B cell (primary cell): ENCODE measurements around the gene PLEKHA8. TPM values are rescaled to one million over a fixed set of nuclear protein-coding genes. Genes with fewer than 3 reads are reported as not detected.

ENCODE experiments used
- ATAC-seq: fragments of 200-7000 bp; cut with Tn5 transposase; one replicate; pipeline ENCODE4 v1.10.0; 2021; ENCODE audit warnings: low read depth, mild to moderate bottlenecking, moderate number of reproducible peaks, moderate library complexity
- CTCF ChIA-PET: fragments of 350-600 bp; sonication (Branson Sonifier 250); formaldehyde crosslinking; loops from one replicate; lab custom pipeline; 2021; ENCODE audit warnings: antibody characterized with exemption, inconsistent platforms; lab: Charles Lee
- POLR2A ChIA-PET: fragments of 350-600 bp; sonication (Branson Sonifier 250); formaldehyde crosslinking; loops from one replicate; lab custom pipeline; 2021; ENCODE audit warnings: antibody characterized with exemption; lab: Charles Lee
- DNase-seq: peaks from one replicate; pipeline ENCODE4 v3.0.0; 2013
- H2AFZ ChIP-seq: 2 replicates; pipeline ENCODE4 v1.6.1; 2012; ENCODE audit warnings: mild to moderate bottlenecking, low read depth, low read length; ENCODE audit not compliant: insufficient read depth, poor library complexity, severe bottlenecking
- H3K27ac ChIP-seq, 2 donors: 1 replicate in 1 of 2; 2 replicates in 1 of 2; pipeline ENCODE4 v1.5.1; 2012 to 2013; ENCODE audit warnings: low read length in 2 of 2, mild to moderate bottlenecking in 2 of 2, moderate library complexity in 1 of 2
- H3K27me3 ChIP-seq, 4 experiments: fragments of 200-600 bp in 1 of 4; sonication (generic) in 1 of 4; replicated peaks in 1 of 4; 1 replicate in 2 of 4; 2 replicates in 2 of 4; pipeline versions ENCODE4 v1.6.1 to v1.7.0; 2013 to 2016; ENCODE audit warnings: low read length in 3 of 4, mild to moderate bottlenecking in 2 of 4, mixed read lengths in 1 of 4, moderate library complexity in 1 of 4; ENCODE audit not compliant: insufficient read depth in 4 of 4, control insufficient read depth in 3 of 4; ENCODE audit errors: control extremely low read depth in 1 of 4
- H3K36me3 ChIP-seq, 2 experiments: replicated peaks in 1 of 2; 1 replicate in 1 of 2; 2 replicates in 1 of 2; pipeline versions ENCODE4 v1.6.1 to v1.7.1; 2013; ENCODE audit warnings: low read length in 1 of 2; ENCODE audit not compliant: insufficient read depth in 2 of 2, control insufficient read depth in 1 of 2; ENCODE audit errors: control extremely low read depth in 1 of 2, extremely low read depth in 1 of 2
- H3K4me1 ChIP-seq, 2 donors: fragments of 200-600 bp in 1 of 2; sonication (generic) in 1 of 2; 1 replicate in 1 of 2; 2 replicates in 1 of 2; pipeline versions ENCODE4 v1.5.1 to v1.6.1; 2013 to 2017; ENCODE audit warnings: low read length in 2 of 2; ENCODE audit not compliant: control insufficient read depth in 2 of 2, insufficient read depth in 2 of 2
- H3K4me2 ChIP-seq: replicated peaks from 2 replicates; pipeline ENCODE3; 2012; ENCODE audit warnings: mild to moderate bottlenecking, low read depth, low read length; ENCODE audit not compliant: poor library complexity, severe bottlenecking
- H3K4me3 ChIP-seq, 5 experiments: fragments of 200-600 bp in 1 of 5; sonication (generic) in 1 of 5; 1 replicate in 3 of 5; 2 replicates in 2 of 5; pipeline versions ENCODE4 v1.5.1 to v1.7.0; 2011 to 2016; ENCODE audit warnings: low read length in 4 of 5, mild to moderate bottlenecking in 4 of 5, low read depth in 2 of 5, control low read depth in 1 of 5, moderate library complexity in 1 of 5; ENCODE audit not compliant: insufficient read depth in 1 of 5; ENCODE audit errors: control extremely low read depth in 1 of 5, extremely low read depth in 1 of 5
- H3K79me2 ChIP-seq: fragments of 200-600 bp; sonication (generic); one replicate; pipeline ENCODE4 v1.6.0; 2016; ENCODE audit warnings: low read length; ENCODE audit not compliant: control insufficient read depth, insufficient read depth
- H3K9ac ChIP-seq: fragments of 200-600 bp; sonication (generic); 2 replicates; pipeline ENCODE4 v1.6.1; 2017; ENCODE audit warnings: mild to moderate bottlenecking, low read length, moderate library complexity
- H3K9me3 ChIP-seq, 3 donors: one replicate each; pipeline versions ENCODE4 v1.6.1 to v1.7.1; 2013; ENCODE audit warnings: low read length in 2 of 3; ENCODE audit not compliant: control insufficient read depth in 2 of 3, insufficient read depth in 1 of 3; ENCODE audit errors: control extremely low read depth in 1 of 3
- H4K20me1 ChIP-seq: 2 replicates; pipeline ENCODE4 v1.6.0; 2012; ENCODE audit warnings: mild to moderate bottlenecking, low read length; ENCODE audit not compliant: insufficient read depth, control insufficient read depth, poor library complexity, severe bottlenecking
- H3K27ac Mint-ChIP-seq: one replicate; pipeline ENCODE4 v1.8.0; 2021; ENCODE audit warnings: mixed read lengths
- H3K27me3 Mint-ChIP-seq: one replicate; pipeline ENCODE4 v1.8.0; 2021; ENCODE audit warnings: mixed read lengths
- H3K4me1 Mint-ChIP-seq: one replicate; pipeline ENCODE4 v1.8.0; 2021; ENCODE audit warnings: mixed read lengths
- H3K4me3 Mint-ChIP-seq: one replicate; pipeline ENCODE4 v1.8.0; 2021; ENCODE audit warnings: mixed read lengths
- H3K9me3 Mint-ChIP-seq: one replicate; pipeline ENCODE4 v1.8.0; 2022; ENCODE audit warnings: mixed read lengths; ENCODE audit not compliant: insufficient read depth
- EZH2 ChIP-seq: IDR thresholded peaks from 2 replicates; pipeline ENCODE4 v1.6.1; 2012; ENCODE audit warnings: borderline replicate concordance, low read depth, mild to moderate bottlenecking, moderate library complexity, low read length; ENCODE audit not compliant: insufficient read depth, poor library complexity, severe bottlenecking
- WGBS: methylation state at CpG from one replicate; pipeline ENCODE4 v1.1.5; 2013; ENCODE audit warnings: missing lambda C conversion rate; ENCODE audit not compliant: insufficient coverage; 5-methylcytosine and 5-hydroxymethylcytosine counted together
- intact Hi-C: fragments of 100-400 bp; cut with micrococcal nuclease; formaldehyde crosslinking; loops from one replicate; pipeline ENCODE4 v1.10.0; 2022
- polyA plus RNA-seq: library from polyadenylated mRNA; depleted of rRNA; stranded (reverse); fragments of >200 nt; gene quantifications from 2 replicates; pipeline ENCODE4 v1.2.3, GENCODE V29; 2012
- total RNA-seq, 2 donors: library from RNA; stranded (reverse); fragments of 120-200 nt in 1 of 2; gene quantifications; 1 replicate in 1 of 2; 2 replicates in 1 of 2; pipeline versions ENCODE4 v1.2.3 to v1.2.4, GENCODE V29; 2013 to 2022
- TF ChIP-seq, protein P1 (sequence below): fragments of 200-600 bp; IDR thresholded peaks from one replicate; pipeline ENCODE4 v1.8.0; 2022; ENCODE audit warnings: antibody characterized with exemption, mild to moderate bottlenecking

PLEKHA8 gene
- total and polyA plus RNA-seq, 2 donors (not counting 1 experiment from before 2014, with no cell fraction given): 1.7 to 10.5 TPM

DNA sequence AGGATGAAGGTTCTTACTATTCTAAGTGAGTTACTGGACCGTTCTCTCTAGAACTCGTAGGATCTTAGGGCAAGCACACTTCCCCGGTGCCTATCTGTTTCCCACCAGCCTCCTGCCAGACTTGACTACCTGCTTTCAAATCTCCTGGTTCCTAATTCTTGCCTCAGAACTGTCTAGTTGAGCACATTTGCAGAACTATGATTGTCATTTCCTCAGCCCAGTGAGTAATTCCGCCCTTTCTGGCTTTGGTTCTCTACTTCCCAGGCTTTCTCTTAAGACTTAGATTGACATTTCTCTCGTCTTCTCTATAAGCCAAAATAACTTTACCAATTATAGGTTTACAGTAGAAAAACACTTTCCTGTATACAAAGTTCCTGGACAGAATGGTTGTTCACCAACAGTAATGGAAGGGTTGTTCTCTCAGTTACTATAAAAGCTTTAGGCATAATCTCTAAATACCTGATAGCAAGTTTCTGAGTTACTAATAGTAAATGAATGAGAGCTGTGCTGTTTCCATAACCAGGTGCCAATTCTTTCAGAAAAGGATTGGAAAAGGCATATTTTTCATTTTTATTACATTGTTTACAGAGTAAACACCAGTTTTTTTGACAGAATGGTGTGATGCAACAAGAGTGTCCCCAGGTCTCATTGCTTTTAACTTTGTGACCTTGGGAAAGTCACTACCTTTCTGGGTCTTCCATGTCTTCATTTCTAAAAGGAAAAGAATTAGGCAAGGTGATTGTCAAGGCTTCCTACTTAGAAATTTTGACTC lies 41.1 kb downstream of the PLEKHA8 start:
- Histone ChIP-seq H3K9me3 (no peaks in the 10 kb centered on the region), H3K27me3 (no peaks in the 10 kb centered on the region), H3K4me1 (no peaks in the 10 kb centered on the region), H2AFZ (no peak overlapping the region), H3K36me3 (peaks cover 0 to 7% of the 10 kb centered on the region in 2 experiments), H3K27ac (no peak overlapping the region), H3K79me2 (no peaks in the 10 kb centered on the region), H3K4me3 (no peak overlapping the region), H3K9ac (no peak overlapping the region), H3K4me2 (no peak overlapping the region), H4K20me1 (no peaks in the 10 kb centered on the region)
- no peak for ATAC-seq
- POLR2A ChIA-PET: no interaction called here
- no peak for DNase-seq
- no peak overlapping the region for H3K27ac Mint-ChIP-seq
- H3K9me3 Mint-ChIP-seq: no peaks in the 10 kb centered on the region
- 91% methylated on average over 3 of the region's 5 CpGs for WGBS
- no peaks in the 10 kb centered on the region for H3K27me3 Mint-ChIP-seq
- intact Hi-C loops: no loop called here
- CTCF ChIA-PET: no interaction called here
- TF ChIP-seq EZH2: no peak
- TF ChIP-seq, protein P1, sequence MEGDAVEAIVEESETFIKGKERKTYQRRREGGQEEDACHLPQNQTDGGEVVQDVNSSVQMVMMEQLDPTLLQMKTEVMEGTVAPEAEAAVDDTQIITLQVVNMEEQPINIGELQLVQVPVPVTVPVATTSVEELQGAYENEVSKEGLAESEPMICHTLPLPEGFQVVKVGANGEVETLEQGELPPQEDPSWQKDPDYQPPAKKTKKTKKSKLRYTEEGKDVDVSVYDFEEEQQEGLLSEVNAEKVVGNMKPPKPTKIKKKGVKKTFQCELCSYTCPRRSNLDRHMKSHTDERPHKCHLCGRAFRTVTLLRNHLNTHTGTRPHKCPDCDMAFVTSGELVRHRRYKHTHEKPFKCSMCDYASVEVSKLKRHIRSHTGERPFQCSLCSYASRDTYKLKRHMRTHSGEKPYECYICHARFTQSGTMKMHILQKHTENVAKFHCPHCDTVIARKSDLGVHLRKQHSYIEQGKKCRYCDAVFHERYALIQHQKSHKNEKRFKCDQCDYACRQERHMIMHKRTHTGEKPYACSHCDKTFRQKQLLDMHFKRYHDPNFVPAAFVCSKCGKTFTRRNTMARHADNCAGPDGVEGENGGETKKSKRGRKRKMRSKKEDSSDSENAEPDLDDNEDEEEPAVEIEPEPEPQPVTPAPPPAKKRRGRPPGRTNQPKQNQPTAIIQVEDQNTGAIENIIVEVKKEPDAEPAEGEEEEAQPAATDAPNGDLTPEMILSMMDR: no peak
- no peaks in the 10 kb centered on the region for H3K4me1 Mint-ChIP-seq
- no peak overlapping the region for H3K4me3 Mint-ChIP-seq

DNA sequence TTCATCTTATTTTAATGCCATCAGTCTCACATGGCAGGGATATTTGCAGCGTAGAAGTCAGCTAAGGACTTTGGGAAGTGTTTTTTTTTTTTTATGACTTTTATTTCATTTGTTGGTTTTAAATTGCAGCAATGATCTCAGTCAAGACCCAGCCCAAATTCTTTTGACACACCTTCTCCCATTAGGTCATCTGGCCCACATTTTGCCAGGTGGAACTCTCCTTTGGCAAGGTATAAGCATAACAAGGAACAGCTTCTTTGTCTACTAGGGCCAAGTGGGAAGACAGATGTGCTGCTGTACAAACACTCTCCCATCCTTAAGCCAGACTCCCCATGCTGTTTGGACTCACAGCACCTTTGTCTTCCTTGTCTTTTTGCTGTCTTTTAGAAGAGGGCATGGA lies 41.8 kb downstream of the PLEKHA8 start:
- CTCF ChIA-PET: interaction anchor here (1.1 kb wide), 1 partner anchor 153 kb away, joined by 3 read pairs; no protein-coding TSS in a partner anchor
- Histone ChIP-seq H3K9ac (no peak overlapping the region), H3K4me2 (no peak overlapping the region), H4K20me1 (no peaks in the 10 kb centered on the region), H3K4me1 (no peaks in the 10 kb centered on the region), H3K79me2 (no peaks in the 10 kb centered on the region), H3K27ac (no peak overlapping the region), H3K4me3 (no peak overlapping the region), H2AFZ (no peak overlapping the region), H3K27me3 (no peaks in the 10 kb centered on the region), H3K36me3 (peaks cover 0 to 7% of the 10 kb centered on the region in 2 experiments), H3K9me3 (no peaks in the 10 kb centered on the region)
- POLR2A ChIA-PET: no interaction called here
- intact Hi-C loops: no loop called here
- no peak overlapping the region for H3K27ac Mint-ChIP-seq
- ATAC-seq (no peak), DNase-seq (no peak)
- H3K27me3 Mint-ChIP-seq: no peaks in the 10 kb centered on the region
- no CpG with 5 or more reads among the region's 1 CpG for WGBS
- H3K9me3 Mint-ChIP-seq: no peaks in the 10 kb centered on the region
- no peaks in the 10 kb centered on the region for H3K4me1 Mint-ChIP-seq
- TF ChIP-seq, protein P1: no peak
- no peak for TF ChIP-seq EZH2
- no peak overlapping the region for H3K4me3 Mint-ChIP-seq
